Panc1 (cell line): ENCODE measurements around the gene B4GALT7.

ENCODE experiments used
- POLR2AphosphoS5 ChIP-seq: IDR thresholded peaks from 2 replicates; pipeline ENCODE4 v1.6.1; 2012; ENCODE audit warnings: mild to moderate bottlenecking, low read depth, low read length, moderate library complexity
- SIN3A ChIP-seq: IDR thresholded peaks from 2 replicates; pipeline ENCODE4 v1.6.1; 2012; ENCODE audit warnings: low read depth, mild to moderate bottlenecking, low read length, moderate library complexity, borderline replicate concordance; ENCODE audit not compliant: insufficient read depth
- TCF7L2 ChIP-seq: IDR thresholded peaks from 2 replicates; pipeline ENCODE4 v1.6.1; 2011; ENCODE audit warnings: mild to moderate bottlenecking, low read depth, low read length, inconsistent platforms
- TF ChIP-seq, protein P1 (sequence below): fragments of 450-650 bp; IDR thresholded peaks from 2 replicates; pipeline ENCODE4 v1.5.1; 2017; ENCODE audit warnings: mild to moderate bottlenecking
- TF ChIP-seq, protein P2 (sequence below), 2 experiments: IDR thresholded peaks; 2 replicates each; pipeline ENCODE4 v1.6.1; 2011 to 2012; ENCODE audit warnings: low read depth in 2 of 2, control low read depth in 1 of 2, low read length in 1 of 2, mild to moderate bottlenecking in 1 of 2, moderate library complexity in 1 of 2; ENCODE audit not compliant: insufficient read depth in 1 of 2

DNA sequence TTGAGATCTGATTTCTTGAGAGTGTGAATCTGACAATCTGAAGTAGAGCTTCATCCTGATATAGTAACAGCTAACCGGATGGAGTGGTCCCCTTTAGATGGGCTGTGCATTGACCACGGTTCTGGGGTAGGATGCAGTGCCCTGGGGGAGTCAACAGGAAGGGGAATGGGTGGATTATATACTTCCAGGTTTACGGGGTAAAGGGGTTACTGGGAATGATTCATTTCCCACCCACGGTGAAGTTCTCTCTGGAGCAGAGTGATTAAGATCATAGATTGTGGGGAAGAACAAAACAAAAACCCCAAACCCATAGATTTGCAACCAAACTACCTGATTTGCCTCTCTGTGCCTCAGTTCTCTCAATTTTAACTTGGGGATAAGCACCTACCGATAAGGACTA is 1.5 kb upstream of the B4GALT7 start:
- TF ChIP-seq, protein P1, sequence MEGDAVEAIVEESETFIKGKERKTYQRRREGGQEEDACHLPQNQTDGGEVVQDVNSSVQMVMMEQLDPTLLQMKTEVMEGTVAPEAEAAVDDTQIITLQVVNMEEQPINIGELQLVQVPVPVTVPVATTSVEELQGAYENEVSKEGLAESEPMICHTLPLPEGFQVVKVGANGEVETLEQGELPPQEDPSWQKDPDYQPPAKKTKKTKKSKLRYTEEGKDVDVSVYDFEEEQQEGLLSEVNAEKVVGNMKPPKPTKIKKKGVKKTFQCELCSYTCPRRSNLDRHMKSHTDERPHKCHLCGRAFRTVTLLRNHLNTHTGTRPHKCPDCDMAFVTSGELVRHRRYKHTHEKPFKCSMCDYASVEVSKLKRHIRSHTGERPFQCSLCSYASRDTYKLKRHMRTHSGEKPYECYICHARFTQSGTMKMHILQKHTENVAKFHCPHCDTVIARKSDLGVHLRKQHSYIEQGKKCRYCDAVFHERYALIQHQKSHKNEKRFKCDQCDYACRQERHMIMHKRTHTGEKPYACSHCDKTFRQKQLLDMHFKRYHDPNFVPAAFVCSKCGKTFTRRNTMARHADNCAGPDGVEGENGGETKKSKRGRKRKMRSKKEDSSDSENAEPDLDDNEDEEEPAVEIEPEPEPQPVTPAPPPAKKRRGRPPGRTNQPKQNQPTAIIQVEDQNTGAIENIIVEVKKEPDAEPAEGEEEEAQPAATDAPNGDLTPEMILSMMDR: no peak
- TF ChIP-seq POLR2AphosphoS5 (no peak), TCF7L2 (no peak), SIN3A (no peak)
- TF ChIP-seq, protein P2, sequence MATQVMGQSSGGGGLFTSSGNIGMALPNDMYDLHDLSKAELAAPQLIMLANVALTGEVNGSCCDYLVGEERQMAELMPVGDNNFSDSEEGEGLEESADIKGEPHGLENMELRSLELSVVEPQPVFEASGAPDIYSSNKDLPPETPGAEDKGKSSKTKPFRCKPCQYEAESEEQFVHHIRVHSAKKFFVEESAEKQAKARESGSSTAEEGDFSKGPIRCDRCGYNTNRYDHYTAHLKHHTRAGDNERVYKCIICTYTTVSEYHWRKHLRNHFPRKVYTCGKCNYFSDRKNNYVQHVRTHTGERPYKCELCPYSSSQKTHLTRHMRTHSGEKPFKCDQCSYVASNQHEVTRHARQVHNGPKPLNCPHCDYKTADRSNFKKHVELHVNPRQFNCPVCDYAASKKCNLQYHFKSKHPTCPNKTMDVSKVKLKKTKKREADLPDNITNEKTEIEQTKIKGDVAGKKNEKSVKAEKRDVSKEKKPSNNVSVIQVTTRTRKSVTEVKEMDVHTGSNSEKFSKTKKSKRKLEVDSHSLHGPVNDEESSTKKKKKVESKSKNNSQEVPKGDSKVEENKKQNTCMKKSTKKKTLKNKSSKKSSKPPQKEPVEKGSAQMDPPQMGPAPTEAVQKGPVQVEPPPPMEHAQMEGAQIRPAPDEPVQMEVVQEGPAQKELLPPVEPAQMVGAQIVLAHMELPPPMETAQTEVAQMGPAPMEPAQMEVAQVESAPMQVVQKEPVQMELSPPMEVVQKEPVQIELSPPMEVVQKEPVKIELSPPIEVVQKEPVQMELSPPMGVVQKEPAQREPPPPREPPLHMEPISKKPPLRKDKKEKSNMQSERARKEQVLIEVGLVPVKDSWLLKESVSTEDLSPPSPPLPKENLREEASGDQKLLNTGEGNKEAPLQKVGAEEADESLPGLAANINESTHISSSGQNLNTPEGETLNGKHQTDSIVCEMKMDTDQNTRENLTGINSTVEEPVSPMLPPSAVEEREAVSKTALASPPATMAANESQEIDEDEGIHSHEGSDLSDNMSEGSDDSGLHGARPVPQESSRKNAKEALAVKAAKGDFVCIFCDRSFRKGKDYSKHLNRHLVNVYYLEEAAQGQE (IDR thresholded peaks at IDR 0.05; ENCODE audit: insufficient read depth in 1 of 2, low read depth in 2 of 2, low read length in 1 of 2): no peak
